ENCODE data around the gene CSE1L.

CSE1L gene

DNA sequence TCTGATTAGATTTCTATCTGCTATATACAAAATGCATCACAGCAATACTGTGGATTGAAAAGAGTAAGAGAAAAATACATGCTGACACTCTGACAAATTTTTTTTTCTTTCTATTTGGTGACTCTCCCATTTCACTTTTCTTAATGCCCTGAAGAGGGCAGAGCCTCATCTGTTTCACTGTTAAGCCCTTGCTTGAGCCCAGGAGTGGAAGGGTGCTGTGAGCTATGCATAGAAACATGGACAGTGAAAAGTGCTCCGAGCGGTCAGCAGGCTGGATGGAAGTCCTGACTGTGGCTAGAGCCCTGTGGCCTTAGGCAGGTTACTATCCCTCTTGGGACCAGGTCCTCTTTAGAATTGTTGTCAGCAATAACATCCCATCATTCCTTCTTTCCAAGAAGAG is 17.4 kb upstream of the CSE1L start:
- no peak for DNase-seq (ENCODE audit: low spot score)
- TF ChIP-seq, protein P1, sequence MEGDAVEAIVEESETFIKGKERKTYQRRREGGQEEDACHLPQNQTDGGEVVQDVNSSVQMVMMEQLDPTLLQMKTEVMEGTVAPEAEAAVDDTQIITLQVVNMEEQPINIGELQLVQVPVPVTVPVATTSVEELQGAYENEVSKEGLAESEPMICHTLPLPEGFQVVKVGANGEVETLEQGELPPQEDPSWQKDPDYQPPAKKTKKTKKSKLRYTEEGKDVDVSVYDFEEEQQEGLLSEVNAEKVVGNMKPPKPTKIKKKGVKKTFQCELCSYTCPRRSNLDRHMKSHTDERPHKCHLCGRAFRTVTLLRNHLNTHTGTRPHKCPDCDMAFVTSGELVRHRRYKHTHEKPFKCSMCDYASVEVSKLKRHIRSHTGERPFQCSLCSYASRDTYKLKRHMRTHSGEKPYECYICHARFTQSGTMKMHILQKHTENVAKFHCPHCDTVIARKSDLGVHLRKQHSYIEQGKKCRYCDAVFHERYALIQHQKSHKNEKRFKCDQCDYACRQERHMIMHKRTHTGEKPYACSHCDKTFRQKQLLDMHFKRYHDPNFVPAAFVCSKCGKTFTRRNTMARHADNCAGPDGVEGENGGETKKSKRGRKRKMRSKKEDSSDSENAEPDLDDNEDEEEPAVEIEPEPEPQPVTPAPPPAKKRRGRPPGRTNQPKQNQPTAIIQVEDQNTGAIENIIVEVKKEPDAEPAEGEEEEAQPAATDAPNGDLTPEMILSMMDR (IDR thresholded peaks at IDR 0.05; ENCODE audit: borderline replicate concordance, control extremely low read depth, extremely low read depth, insufficient read depth, missing control alignments), result no peak
- in situ Hi-C loops (cut with MboI; ENCODE audit: low sequenced_read_pairs, unreplicated experiment), result no loop called here

DNA sequence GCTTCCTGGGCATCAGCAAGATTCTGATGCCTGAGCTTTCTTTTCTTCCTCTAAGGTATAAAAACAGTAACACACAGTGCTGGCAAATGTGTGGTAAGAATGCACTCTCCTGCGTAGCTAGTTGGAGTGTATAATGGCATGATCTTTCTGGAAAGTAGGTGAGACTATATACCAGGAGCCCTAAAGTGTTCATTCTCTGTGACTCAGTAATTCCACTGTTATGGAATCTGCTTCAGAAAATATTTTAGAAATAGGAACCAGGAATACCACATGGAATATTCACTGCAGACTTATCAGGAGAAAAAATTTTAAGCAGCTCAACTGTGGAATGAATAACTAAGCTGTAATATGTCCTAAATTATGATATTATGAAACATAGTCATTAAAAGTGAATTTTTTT is 16.9 kb upstream of the CSE1L start:
- in situ Hi-C loops (cut with MboI; ENCODE audit: low sequenced_read_pairs, unreplicated experiment), result no loop called here
- no peak for DNase-seq (ENCODE audit: low spot score)
- TF ChIP-seq, protein P1 (IDR thresholded peaks at IDR 0.05; ENCODE audit: borderline replicate concordance, control extremely low read depth, extremely low read depth, insufficient read depth, missing control alignments), result no peak

DNA sequence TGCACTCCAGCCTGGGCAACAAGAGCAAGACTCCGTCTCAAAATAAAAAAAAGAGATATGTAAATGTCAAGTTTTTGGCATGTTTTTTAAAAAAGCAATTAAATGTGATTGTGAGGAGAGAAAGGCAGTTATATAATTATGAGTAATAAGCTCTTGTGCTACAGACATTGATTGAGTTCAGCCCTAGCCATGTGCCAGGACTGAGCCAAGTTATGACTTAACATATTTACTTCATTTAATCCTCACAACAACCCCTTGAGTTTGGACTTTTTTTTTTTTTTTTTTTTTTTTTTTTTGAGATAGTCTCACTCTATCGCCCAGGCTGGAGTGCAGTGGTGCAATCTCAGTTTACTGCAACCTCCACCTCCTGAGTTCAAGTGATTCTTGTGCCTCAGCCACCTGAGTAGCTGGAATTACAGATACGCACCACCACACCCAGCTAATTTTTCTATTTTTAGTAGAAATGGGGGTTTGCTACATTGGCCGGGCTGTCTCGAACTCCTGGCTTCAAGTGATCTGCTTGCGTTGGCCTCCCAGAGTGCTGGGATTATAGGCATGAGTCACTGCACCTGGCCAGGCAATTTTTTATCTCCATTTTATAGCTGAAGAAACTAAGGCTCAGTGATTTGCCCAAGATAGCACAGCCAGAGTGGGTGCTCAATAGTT is 15.0 kb upstream of the CSE1L start:
- no peak for DNase-seq (ENCODE audit: low spot score)
- TF ChIP-seq, protein P1 (IDR thresholded peaks at IDR 0.05; ENCODE audit: borderline replicate concordance, control extremely low read depth, extremely low read depth, insufficient read depth, missing control alignments), result no peak
- in situ Hi-C loops (cut with MboI; ENCODE audit: low sequenced_read_pairs, unreplicated experiment), result no loop called here

- in situ Hi-C loops (cut with MboI; ENCODE audit: low sequenced_read_pairs, unreplicated experiment), result no loop called here
- no peak for DNase-seq (ENCODE audit: low spot score)
- TF ChIP-seq, protein P1 (IDR thresholded peaks at IDR 0.05; ENCODE audit: borderline replicate concordance, control extremely low read depth, extremely low read depth, insufficient read depth, missing control alignments), result no peak
These were observed 13.7 kb upstream of the CSE1L start for GRCh38 chr20:49032455-49032854.

DNA sequence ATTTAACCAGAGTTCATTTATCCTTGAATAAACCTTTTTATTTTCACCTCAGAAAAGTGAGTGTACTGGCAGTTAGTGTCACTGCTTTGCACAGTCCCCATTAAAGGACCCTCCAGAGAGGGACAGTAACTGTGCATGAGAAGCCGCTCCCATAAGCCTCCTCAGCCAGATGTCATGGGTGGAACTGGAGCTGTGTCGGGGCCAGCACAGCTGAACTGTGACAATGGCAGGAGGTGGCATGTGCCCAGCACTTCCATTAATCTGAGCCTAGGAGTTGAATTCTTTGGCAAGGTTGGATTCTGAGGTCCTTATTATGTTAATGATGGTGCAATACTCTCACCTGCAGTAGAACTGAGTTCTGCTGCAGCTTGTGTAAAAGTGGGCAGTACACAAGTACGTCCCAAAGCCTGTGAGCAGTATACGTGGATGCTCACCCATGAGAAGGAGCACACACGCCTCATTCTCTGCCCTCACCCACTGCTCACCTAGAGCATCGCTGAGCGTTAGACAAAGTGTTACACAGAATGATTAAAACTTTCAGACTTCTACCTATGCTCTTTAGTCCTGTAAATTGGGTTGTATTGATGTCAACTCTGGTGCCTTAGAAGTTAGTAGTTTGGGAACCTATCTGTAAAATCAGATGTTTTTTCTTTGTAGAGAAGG is 11.9 kb upstream of the CSE1L start:
- in situ Hi-C loops (cut with MboI; ENCODE audit: low sequenced_read_pairs, unreplicated experiment), result no loop called here
- TF ChIP-seq, protein P1 (IDR thresholded peaks at IDR 0.05; ENCODE audit: borderline replicate concordance, control extremely low read depth, extremely low read depth, insufficient read depth, missing control alignments), result no peak

GRCh38 chr20:49037962-49038387 is 8.1 kb upstream of the CSE1L start:
- TF ChIP-seq, protein P1 (IDR thresholded peaks at IDR 0.05; ENCODE audit: borderline replicate concordance, control extremely low read depth, extremely low read depth, insufficient read depth, missing control alignments), result no peak
- no peak for DNase-seq (ENCODE audit: low spot score)
- in situ Hi-C loops (cut with MboI; ENCODE audit: low sequenced_read_pairs, unreplicated experiment), result no loop called here

More for the DNA sequence above, 11.9 kb upstream of the CSE1L start:
- DNase-seq (ENCODE audit: low spot score), result no peak

Data from GM13976 (cell line).